HepG2 (cell line): Measurements from ENCODE around the gene ONECUT3. TPM values are rescaled to one million over a fixed set of nuclear protein-coding genes. Genes with fewer than 3 reads are reported as not detected.

Experiments used
- ATAC-seq: fragments of 200-7000 bp; cut with Tn5 transposase; 3 replicates; pipeline ENCODE4 v1.9.1; 2020; ENCODE audit warnings: mild to moderate bottlenecking, moderate library complexity
- BruUV-seq: library from RNA; stranded (reverse); fragments of 400-500 nt; replicated peaks from 2 replicates; lab custom pipeline; 2021; lab: Mats Ljungman, UMichigan
- CTCF ChIA-PET: fragments of 300-600 bp; formaldehyde crosslinking; extraction: SDS; loops from one replicate; lab custom pipeline; 2021; ENCODE audit warnings: low total read pairs, inconsistent platforms, low intra/inter-chr PET ratio; lab: Yijun Ruan, JAX
- POLR2A ChIA-PET: fragments of 350-600 bp; sonication (Branson Sonifier 250); formaldehyde crosslinking; loops from one replicate; lab custom pipeline; 2020; ENCODE audit warnings: antibody characterized with exemption, inconsistent platforms; lab: Yijun Ruan, JAX
- DNase-seq: peaks from one replicate; pipeline ENCODE4 v3.0.0-alpha.2; 2015; ENCODE audit warnings: low spot score
- FAIRE-seq: peaks from 3 replicates; lab custom pipeline; 2011; peaks lifted over from hg19 to GRCh38; lab: Jason Lieb, UNC
- H2AFZ ChIP-seq: one replicate; pipeline ENCODE4 v1.6.1; 2011; ENCODE audit warnings: low read length, inconsistent platforms
- H3K27ac ChIP-seq: fragments of 300-600 bp; 3 replicates; pipeline ENCODE4 v1.8.0; 2011; ENCODE audit warnings: mixed run types, mild to moderate bottlenecking, mixed read lengths, low read length, inconsistent platforms; ENCODE audit not compliant: insufficient read depth; ENCODE audit errors: extremely low read length
- H3K27me3 ChIP-seq, 2 experiments: fragments of 200-600 bp in 1 of 2; 2 replicates in 1 of 2; 3 replicates in 1 of 2; pipeline versions ENCODE4 v1.6.0 to v1.8.0; 2011; ENCODE audit warnings: low read length in 2 of 2, mild to moderate bottlenecking in 2 of 2, moderate library complexity in 2 of 2, inconsistent platforms in 1 of 2; ENCODE audit not compliant: insufficient read depth in 2 of 2, control insufficient read depth in 1 of 2
- H3K36me3 ChIP-seq, 2 experiments: fragments of 200-600 bp in 1 of 2; replicated peaks in 1 of 2; 2 replicates in 1 of 2; 3 replicates in 1 of 2; pipeline versions ENCODE4 v1.5.1 to v1.8.0; 2011; ENCODE audit warnings: low read length in 2 of 2, inconsistent platforms in 1 of 2; ENCODE audit not compliant: insufficient read depth in 2 of 2, control insufficient read depth in 1 of 2
- H3K4me1 ChIP-seq: 2 replicates; pipeline ENCODE4 v1.5.1; 2012; ENCODE audit warnings: low read length, inconsistent platforms; ENCODE audit not compliant: insufficient read depth
- H3K4me2 ChIP-seq: 2 replicates; pipeline ENCODE4 v1.6.0; 2011; ENCODE audit warnings: low read depth, low read length, inconsistent platforms
- H3K4me3 ChIP-seq, 3 experiments: fragments of 200-600 bp in 1 of 3; sonication (generic), shearing (Covaris generic) in 1 of 3; replicated peaks in 1 of 3; 2 replicates each; pipeline ENCODE4 v1.5.1; 2011 to 2016; ENCODE audit warnings: low read length in 3 of 3, inconsistent platforms in 2 of 3, low read depth in 2 of 3, mild to moderate bottlenecking in 2 of 3, control low read depth in 1 of 3, mixed read lengths in 1 of 3; ENCODE audit not compliant: insufficient read depth in 1 of 3
- H3K79me2 ChIP-seq: one replicate; pipeline ENCODE4 v1.6.1; 2011; ENCODE audit warnings: low read length, inconsistent platforms; ENCODE audit not compliant: insufficient read depth
- H3K9ac ChIP-seq: 2 replicates; pipeline ENCODE4 v1.6.0; 2011; ENCODE audit warnings: mild to moderate bottlenecking, low read depth, low read length, inconsistent platforms; ENCODE audit not compliant: insufficient read depth
- H3K9me3 ChIP-seq: 2 replicates; pipeline ENCODE4 v1.5.1; 2012; ENCODE audit warnings: mild to moderate bottlenecking, low read length
- H4K20me1 ChIP-seq: 2 replicates; pipeline ENCODE4 v1.6.0; 2011; ENCODE audit warnings: inconsistent platforms, mild to moderate bottlenecking, low read length, moderate library complexity; ENCODE audit not compliant: insufficient read depth
- CC2D1A ChIP-seq: sonication (generic); formaldehyde crosslinking; IDR thresholded peaks from 2 replicates; pipeline ENCODE4 v1.8.1; 2023; ENCODE audit warnings: mild to moderate bottlenecking, missing genetic modification reagents
- CEBPB ChIP-seq: IDR thresholded peaks from 2 replicates; pipeline ENCODE4 v1.6.1; 2011; ENCODE audit warnings: low read depth, low read length, improper control_type of control experiment, borderline replicate concordance
- DMAP1 ChIP-seq: IDR thresholded peaks from 2 replicates; pipeline ENCODE4 v1.6.1; 2016
- HOXA3 ChIP-seq: sonication (generic); formaldehyde crosslinking; IDR thresholded peaks from 2 replicates; pipeline ENCODE4 v1.5.0; 2020; ENCODE audit warnings: missing genetic modification reagents
- NFYB ChIP-seq: sonication (generic); formaldehyde crosslinking; IDR thresholded peaks from 2 replicates; pipeline ENCODE4 v1.4.0; 2020; ENCODE audit warnings: missing genetic modification reagents
- POLR2AphosphoS2 ChIP-seq: IDR thresholded peaks from 2 replicates; pipeline ENCODE4 v1.6.1; 2011; ENCODE audit warnings: low read depth, low read length, improper control_type of control experiment
- RELA ChIP-seq: sonication (generic); formaldehyde crosslinking; IDR thresholded peaks from 2 replicates; pipeline ENCODE4 v1.4.0; 2020; ENCODE audit warnings: missing genetic modification reagents
- ZNF282 ChIP-seq: fragments of 450-650 bp; IDR thresholded peaks from 2 replicates; pipeline ENCODE4 v1.6.1; 2018; ENCODE audit not compliant: partially characterized antibody
- ZNF644 ChIP-seq: IDR thresholded peaks from 2 replicates; pipeline ENCODE4 v1.6.1; 2016; ENCODE audit warnings: low read depth
- ZNF772 ChIP-seq: sonication (generic); formaldehyde crosslinking; IDR thresholded peaks from 2 replicates; pipeline ENCODE4 v1.5.0; 2020; ENCODE audit warnings: mild to moderate bottlenecking, missing genetic modification reagents
- ZNF775 ChIP-seq: sonication (generic); formaldehyde crosslinking; IDR thresholded peaks from 2 replicates; pipeline ENCODE4 v1.4.0; 2020; ENCODE audit warnings: missing genetic modification reagents, mild to moderate bottlenecking, moderate library complexity, borderline replicate concordance
- WGBS: methylation state at CpG from one replicate; pipeline ENCODE4 v1.1.6; 2017; ENCODE audit warnings: low lambda C conversion rate; 5-methylcytosine and 5-hydroxymethylcytosine counted together
- in situ Hi-C: cut with HindIII; loops from 2 replicates; pipeline ENCODE4 v1.10.0; 2017; ENCODE audit warnings: low pct_unique_long_range_greater_than_20kb; ENCODE audit not compliant: extremely low pct_ligation_motif_present
- intact Hi-C: fragments of 100-400 bp; cut with micrococcal nuclease; formaldehyde crosslinking; loops from one replicate; pipeline ENCODE4 v1.10.0; 2022; ENCODE audit not compliant: unreplicated experiment
- polyA plus RNA-seq, 8 experiments: library from polyadenylated mRNA; depleted of rRNA in 3 of 8; stranded (reverse) in 7 of 8; unstranded in 1 of 8; fragments of >200 nt; fragmentation: Illumina TruSeq in 4 of 8; extraction: Trizol in 4 of 8; gene quantifications; 2 replicates each; pipeline versions ENCODE4 v1.2.1 to v1.2.3, GENCODE V29; 2011 to 2016; ENCODE audit warnings: low read depth in 4 of 8, missing spikeins in 1 of 8, mixed read lengths in 1 of 8; ENCODE audit not compliant: insufficient read depth in 1 of 8
- total RNA-seq, 5 experiments: library from RNA; depleted of rRNA; stranded (reverse); fragments of >200 nt; fragmentation: Illumina TruSeq; extraction: Trizol; gene quantifications; 2 replicates each; pipeline ENCODE4 v1.2.3, GENCODE V29; 2016; ENCODE audit warnings: low read depth in 1 of 5
- TF ChIP-seq, protein P1 (sequence below): sonication (generic); formaldehyde crosslinking; IDR thresholded peaks from 2 replicates; pipeline ENCODE4 v1.5.0; 2020; ENCODE audit warnings: missing genetic modification reagents
- TF ChIP-seq, protein P2 (sequence below): sonication (generic); formaldehyde crosslinking; IDR thresholded peaks from 2 replicates; pipeline ENCODE4 v1.4.0; 2020; ENCODE audit warnings: mild to moderate bottlenecking, missing genetic modification reagents
- TF ChIP-seq, protein P3 (sequence below): sonication (generic); formaldehyde crosslinking; conservative IDR thresholded peaks from 2 replicates; pipeline ENCODE4 v1.8.0; 2022; ENCODE audit warnings: low read depth, missing genetic modification reagents

The ONECUT3 gene
- total and polyA plus RNA-seq, 2 of the 13 experiments (the other 11 are each of a cell fraction or from before 2014, with no cell fraction given) = under 0.01 TPM; not detected in 1

DNA sequence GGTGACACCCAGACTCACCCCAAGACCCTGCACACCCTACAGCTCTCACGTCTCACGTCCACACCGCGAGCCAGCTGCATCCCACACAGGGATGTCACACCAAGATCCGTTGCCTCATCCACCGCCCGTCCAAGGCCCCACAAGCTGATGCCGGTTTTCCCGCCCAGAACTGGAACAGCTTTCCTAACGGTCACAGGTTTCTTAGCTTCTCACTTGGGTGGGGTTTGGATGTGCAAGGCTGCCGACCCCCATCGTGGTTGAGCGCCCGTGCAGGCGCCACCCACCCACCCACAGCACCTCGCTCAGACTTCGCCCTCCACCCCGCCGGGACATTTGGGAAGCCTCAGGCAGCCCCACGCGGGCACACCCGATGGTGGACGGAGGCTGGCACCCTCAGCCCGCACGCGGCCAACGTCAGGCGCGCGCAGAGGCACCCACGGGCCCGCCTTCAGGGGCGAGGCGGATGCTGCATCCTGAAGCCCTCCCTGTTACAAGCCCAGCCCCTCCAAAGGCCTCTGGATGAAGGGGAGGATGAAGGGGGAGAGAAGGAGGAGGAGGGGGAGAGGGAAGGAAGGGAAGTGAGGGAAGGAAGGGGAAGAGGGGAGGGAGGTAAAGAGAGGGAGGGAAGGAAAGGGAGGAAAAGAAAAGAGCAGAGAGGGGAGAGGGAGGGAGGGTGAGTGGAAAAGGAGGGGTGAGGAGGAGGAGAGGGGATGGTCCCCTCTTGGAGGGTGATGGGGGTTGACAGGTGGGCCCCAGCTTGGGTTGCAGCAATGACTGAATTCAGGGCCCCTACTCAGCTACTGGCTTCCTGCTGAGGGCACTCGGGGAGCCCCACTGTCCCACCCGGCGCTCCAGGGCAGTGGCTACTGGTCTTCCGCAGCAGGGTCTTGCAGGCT, 12.8 kb downstream of the ONECUT3 start:
- intact Hi-C loops = loop anchor here (10.0 kb wide), 1 partner anchor 221 kb away; no protein-coding TSS in a partner anchor
- H3K79me2 ChIP-seq = no peaks in the 10 kb centered on the region
- no peak overlapping the region for H3K4me2 ChIP-seq
- H3K36me3 ChIP-seq = no peaks in the 10 kb centered on the region
- in situ Hi-C loops = loop anchor here (5.0 kb wide), 1 partner anchor 94 kb away; no protein-coding TSS in a partner anchor
- no peak for DNase-seq
- peaks cover 6% of the 10 kb centered on the region for H3K9me3 ChIP-seq
- H2AFZ ChIP-seq = no peak overlapping the region
- no peak overlapping the region for H3K4me3 ChIP-seq
- H3K4me1 ChIP-seq = no peaks in the 10 kb centered on the region
- FAIRE-seq = no peak
- ChIA-PET POLR2A (no interaction called here), CTCF (interaction anchor here (0.9 to 3.6 kb wide), 2 partner anchors 47 to 94 kb away, joined by 3 to 38 read pairs; no protein-coding TSS in a partner anchor)
- BruUV-seq = no TSS peak
- no peak overlapping the region for H3K9ac ChIP-seq
- H4K20me1 ChIP-seq = peaks cover 5% of the 10 kb centered on the region
- H3K27ac ChIP-seq = no peak overlapping the region
- no peak for ATAC-seq
- no peak for TF ChIP-seq DMAP1 (CRISPR knock-in tag)
- TF ChIP-seq, protein P1, sequence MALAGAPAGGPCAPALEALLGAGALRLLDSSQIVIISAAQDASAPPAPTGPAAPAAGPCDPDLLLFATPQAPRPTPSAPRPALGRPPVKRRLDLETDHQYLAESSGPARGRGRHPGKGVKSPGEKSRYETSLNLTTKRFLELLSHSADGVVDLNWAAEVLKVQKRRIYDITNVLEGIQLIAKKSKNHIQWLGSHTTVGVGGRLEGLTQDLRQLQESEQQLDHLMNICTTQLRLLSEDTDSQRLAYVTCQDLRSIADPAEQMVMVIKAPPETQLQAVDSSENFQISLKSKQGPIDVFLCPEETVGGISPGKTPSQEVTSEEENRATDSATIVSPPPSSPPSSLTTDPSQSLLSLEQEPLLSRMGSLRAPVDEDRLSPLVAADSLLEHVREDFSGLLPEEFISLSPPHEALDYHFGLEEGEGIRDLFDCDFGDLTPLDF = no peak
- no peak for TF ChIP-seq POLR2AphosphoS2
- no peak for TF ChIP-seq CC2D1A (CRISPR knock-in tag)
- TF ChIP-seq, protein P2, sequence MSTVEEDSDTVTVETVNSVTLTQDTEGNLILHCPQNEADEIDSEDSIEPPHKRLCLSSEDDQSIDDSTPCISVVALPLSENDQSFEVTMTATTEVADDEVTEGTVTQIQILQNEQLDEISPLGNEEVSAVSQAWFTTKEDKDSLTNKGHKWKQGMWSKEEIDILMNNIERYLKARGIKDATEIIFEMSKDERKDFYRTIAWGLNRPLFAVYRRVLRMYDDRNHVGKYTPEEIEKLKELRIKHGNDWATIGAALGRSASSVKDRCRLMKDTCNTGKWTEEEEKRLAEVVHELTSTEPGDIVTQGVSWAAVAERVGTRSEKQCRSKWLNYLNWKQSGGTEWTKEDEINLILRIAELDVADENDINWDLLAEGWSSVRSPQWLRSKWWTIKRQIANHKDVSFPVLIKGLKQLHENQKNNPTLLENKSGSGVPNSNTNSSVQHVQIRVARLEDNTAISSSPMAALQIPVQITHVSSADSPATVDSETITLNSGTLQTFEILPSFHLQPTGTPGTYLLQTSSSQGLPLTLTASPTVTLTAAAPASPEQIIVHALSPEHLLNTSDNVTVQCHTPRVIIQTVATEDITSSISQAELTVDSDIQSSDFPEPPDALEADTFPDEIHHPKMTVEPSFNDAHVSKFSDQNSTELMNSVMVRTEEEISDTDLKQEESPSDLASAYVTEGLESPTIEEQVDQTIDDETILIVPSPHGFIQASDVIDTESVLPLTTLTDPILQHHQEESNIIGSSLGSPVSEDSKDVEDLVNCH = no peak
- TF ChIP-seq CEBPB = no peak
- TF ChIP-seq, protein P3, sequence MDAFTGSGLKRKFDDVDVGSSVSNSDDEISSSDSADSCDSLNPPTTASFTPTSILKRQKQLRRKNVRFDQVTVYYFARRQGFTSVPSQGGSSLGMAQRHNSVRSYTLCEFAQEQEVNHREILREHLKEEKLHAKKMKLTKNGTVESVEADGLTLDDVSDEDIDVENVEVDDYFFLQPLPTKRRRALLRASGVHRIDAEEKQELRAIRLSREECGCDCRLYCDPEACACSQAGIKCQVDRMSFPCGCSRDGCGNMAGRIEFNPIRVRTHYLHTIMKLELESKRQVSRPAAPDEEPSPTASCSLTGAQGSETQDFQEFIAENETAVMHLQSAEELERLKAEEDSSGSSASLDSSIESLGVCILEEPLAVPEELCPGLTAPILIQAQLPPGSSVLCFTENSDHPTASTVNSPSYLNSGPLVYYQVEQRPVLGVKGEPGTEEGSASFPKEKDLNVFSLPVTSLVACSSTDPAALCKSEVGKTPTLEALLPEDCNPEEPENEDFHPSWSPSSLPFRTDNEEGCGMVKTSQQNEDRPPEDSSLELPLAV (CRISPR knock-in tag) = no peak
- no peak for TF ChIP-seq ZNF282
- TF ChIP-seq NFYB (CRISPR knock-in tag) = no peak
- no peak for TF ChIP-seq RELA
- TF ChIP-seq ZNF775 (CRISPR knock-in tag) = no peak
- no peak for TF ChIP-seq ZNF644 (CRISPR knock-in tag)
- TF ChIP-seq ZNF772 (CRISPR knock-in tag) = no peak
- TF ChIP-seq HOXA3 (CRISPR knock-in tag) = no peak
- peaks cover 14 to 69% of the 10 kb centered on the region in 2 experiments for H3K27me3 ChIP-seq
- 50% methylated on average over 16 of the region's 38 CpGs for WGBS
